Parathyroid adenoma (tissue), 2 donors: Measurements from ENCODE around the gene TACR2.
A peak's percentile ranks its signal among the peaks of the same experiment; 100 is the strongest.

Source experiments
- H2AFZ ChIP-seq: fragments of 300-600 bp; sonication (generic); one replicate; pipeline ENCODE4 v1.7.0; 2017; ENCODE audit warnings: antibody characterized with exemption, mild to moderate bottlenecking
- H3K27ac ChIP-seq: fragments of 300-600 bp; sonication (generic); one replicate; pipeline ENCODE4 v1.7.0; 2017
- H3K27me3 ChIP-seq: fragments of 300-600 bp; sonication (generic); one replicate; pipeline ENCODE4 v1.7.0; 2017; ENCODE audit warnings: low read length; ENCODE audit not compliant: control insufficient read depth, insufficient read depth
- H3K36me3 ChIP-seq: fragments of 300-600 bp; sonication (generic); one replicate; pipeline ENCODE4 v1.7.0; 2017; ENCODE audit warnings: low read length; ENCODE audit not compliant: control insufficient read depth, insufficient read depth
- H3K4me1 ChIP-seq: fragments of 300-600 bp; sonication (generic); one replicate; pipeline ENCODE4 v1.7.0; 2017; ENCODE audit warnings: control low read depth
- H3K4me2 ChIP-seq: fragments of 300-600 bp; sonication (generic); one replicate; pipeline ENCODE4 v1.7.0; 2017; ENCODE audit warnings: low read length
- H3K4me3 ChIP-seq: fragments of 300-600 bp; sonication (generic); one replicate; pipeline ENCODE4 v1.7.0; 2017; ENCODE audit warnings: low read depth, low read length
- H3K79me2 ChIP-seq: fragments of 300-600 bp; sonication (generic); one replicate; pipeline ENCODE4 v1.7.0; 2017; ENCODE audit warnings: control low read depth
- H3K9ac ChIP-seq: fragments of 300-600 bp; sonication (generic); one replicate; pipeline ENCODE4 v1.7.0; 2017; ENCODE audit warnings: mild to moderate bottlenecking
- H3K9me3 ChIP-seq: fragments of 300-600 bp; sonication (generic); one replicate; pipeline ENCODE4 v1.7.0; 2017; ENCODE audit warnings: low read length; ENCODE audit not compliant: control insufficient read depth
- TF ChIP-seq, protein P1 (sequence below): fragments of 300-600 bp; sonication (generic); IDR thresholded peaks from one replicate; pipeline ENCODE4 v1.7.0; 2017; ENCODE audit warnings: antibody characterized with exemption, mild to moderate bottlenecking
- donor health status: primary hyperparathyroidism.

Gene TACR2

DNA sequence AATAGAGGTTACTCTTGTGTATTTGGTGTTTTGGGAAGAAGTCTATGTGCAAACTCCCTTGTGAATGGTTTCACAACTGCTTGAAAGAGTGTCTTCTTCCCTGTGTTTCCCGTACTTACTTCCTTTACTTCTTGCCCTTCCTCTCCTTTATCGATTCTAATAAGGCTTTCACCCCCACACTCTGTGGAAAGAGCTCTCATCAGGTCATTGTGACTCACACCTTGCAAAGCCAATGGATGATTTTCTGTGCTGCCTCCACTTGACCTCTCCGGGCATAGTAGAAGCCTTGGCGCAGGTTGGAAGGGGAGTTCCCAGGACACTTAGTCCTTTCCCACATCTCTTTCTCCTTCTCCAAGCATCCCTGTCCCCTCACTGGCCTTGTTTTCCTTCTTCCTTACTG lies 28.3 kb upstream of the TACR2 start:
- Histone ChIP-seq H3K27me3 (no peaks in the 10 kb centered on the region), H3K79me2 (no peaks in the 10 kb centered on the region), H3K4me2 (no peak overlapping the region), H3K9ac (no peak overlapping the region), H3K27ac (no peak overlapping the region), H2AFZ (no peak overlapping the region), H3K9me3 (no peaks in the 10 kb centered on the region), H3K4me1 (peaks cover 2% of the 10 kb centered on the region), H3K36me3 (no peaks in the 10 kb centered on the region), H3K4me3 (no peak overlapping the region)
- TF ChIP-seq, protein P1, sequence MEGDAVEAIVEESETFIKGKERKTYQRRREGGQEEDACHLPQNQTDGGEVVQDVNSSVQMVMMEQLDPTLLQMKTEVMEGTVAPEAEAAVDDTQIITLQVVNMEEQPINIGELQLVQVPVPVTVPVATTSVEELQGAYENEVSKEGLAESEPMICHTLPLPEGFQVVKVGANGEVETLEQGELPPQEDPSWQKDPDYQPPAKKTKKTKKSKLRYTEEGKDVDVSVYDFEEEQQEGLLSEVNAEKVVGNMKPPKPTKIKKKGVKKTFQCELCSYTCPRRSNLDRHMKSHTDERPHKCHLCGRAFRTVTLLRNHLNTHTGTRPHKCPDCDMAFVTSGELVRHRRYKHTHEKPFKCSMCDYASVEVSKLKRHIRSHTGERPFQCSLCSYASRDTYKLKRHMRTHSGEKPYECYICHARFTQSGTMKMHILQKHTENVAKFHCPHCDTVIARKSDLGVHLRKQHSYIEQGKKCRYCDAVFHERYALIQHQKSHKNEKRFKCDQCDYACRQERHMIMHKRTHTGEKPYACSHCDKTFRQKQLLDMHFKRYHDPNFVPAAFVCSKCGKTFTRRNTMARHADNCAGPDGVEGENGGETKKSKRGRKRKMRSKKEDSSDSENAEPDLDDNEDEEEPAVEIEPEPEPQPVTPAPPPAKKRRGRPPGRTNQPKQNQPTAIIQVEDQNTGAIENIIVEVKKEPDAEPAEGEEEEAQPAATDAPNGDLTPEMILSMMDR: no peak

DNA sequence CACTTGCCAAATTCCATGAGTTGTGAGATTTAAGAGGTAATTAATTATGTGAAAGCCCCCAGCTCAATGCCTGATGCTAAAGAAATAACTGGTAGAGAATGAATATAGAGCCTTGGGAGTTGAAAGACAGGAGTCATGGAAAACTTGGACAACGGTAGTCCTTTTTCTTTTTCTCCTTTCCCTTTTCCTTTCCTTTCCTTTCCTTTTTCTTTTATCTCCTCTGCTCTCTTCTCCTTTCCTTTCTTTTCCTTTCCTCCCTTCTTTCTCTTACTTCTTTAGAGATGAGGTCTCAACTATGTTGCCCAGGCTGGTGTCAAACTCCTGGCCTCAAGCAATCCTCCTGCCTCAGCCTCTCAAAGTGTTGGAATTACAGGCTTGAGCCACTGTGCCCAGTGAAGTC lies 26.6 kb upstream of the TACR2 start:
- Histone ChIP-seq H3K4me2 (no peak overlapping the region), H3K9me3 (no peaks in the 10 kb centered on the region), H3K4me1 (peaks cover 6% of the 10 kb centered on the region), H3K27me3 (no peaks in the 10 kb centered on the region), H3K36me3 (no peaks in the 10 kb centered on the region), H3K79me2 (no peaks in the 10 kb centered on the region), H3K4me3 (no peak overlapping the region), H2AFZ (no peak overlapping the region), H3K9ac (no peak overlapping the region), H3K27ac (no peak overlapping the region)
- TF ChIP-seq, protein P1: no peak

DNA sequence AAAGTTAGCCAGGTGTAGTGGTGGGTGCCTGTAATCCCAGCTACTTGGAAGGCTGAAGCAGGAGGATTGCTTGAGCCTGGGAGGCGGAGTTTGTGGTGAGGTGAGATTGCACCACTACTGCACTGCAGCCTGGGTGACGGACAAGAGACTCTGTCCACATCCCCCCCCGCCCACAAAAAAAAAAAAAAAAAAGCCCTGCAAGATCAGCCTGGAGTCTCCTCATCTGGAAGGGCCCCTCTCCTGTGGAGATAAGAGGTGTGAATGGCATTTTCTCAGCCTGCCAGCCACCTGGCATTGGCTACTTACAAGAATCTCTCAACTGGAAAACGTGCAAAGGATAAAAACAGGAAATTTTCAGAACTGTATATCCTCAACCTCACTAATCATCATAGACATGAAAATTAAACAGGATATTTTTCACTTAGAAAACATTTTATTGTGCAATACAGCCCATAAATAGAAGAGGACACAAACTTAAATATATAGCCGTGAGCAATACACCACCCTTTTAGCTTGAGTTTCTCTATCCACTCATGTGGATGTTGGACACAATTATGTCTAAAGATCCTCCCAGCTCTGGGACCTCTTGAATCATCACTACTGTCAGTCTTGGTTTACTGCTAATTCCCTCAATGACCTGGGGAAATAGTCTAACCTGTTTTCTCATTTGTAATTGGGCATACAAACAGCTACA lies 23.2 kb upstream of the TACR2 start:
- no peaks in the 10 kb centered on the region for H3K9me3 ChIP-seq
- no peak overlapping the region for H3K4me3 ChIP-seq
- H3K4me2 ChIP-seq: no peak overlapping the region
- TF ChIP-seq, protein P1: no peak
- no peaks in the 10 kb centered on the region for H3K79me2 ChIP-seq
- H2AFZ ChIP-seq: peak overlapping the region; percentile 76
- no peaks in the 10 kb centered on the region for H3K36me3 ChIP-seq
- peaks cover 8% of the 10 kb centered on the region for H3K4me1 ChIP-seq
- no peak overlapping the region for H3K27ac ChIP-seq
- H3K9ac ChIP-seq: no peak overlapping the region
- H3K27me3 ChIP-seq: no peaks in the 10 kb centered on the region

DNA sequence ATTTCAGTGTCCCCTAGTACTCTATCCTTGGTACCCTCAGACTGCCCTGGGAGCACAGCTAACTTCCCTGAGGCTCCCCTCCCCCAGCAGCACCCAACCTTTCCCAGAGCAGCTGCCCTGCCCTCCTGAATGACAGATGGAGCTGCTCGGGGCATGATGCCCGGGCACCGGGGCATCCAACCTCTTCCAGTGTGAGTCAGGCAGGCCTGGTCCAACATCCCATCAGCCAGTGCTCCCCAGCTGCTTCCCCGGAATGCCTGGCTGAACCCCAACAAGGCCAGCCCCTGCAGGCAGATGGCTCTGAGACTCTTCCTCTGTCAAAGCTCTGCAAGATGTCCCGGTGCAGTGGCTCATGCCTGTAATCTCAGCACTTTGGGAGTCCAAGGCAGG lies 22.6 kb upstream of the TACR2 start:
- no peak overlapping the region for H3K9ac ChIP-seq
- TF ChIP-seq, protein P1: no peak
- no peak overlapping the region for H3K4me3 ChIP-seq
- peak overlapping the region; percentile 76 for H2AFZ ChIP-seq
- no peaks in the 10 kb centered on the region for H3K79me2 ChIP-seq
- no peak overlapping the region for H3K4me2 ChIP-seq
- no peaks in the 10 kb centered on the region for H3K9me3 ChIP-seq
- H3K27ac ChIP-seq: no peak overlapping the region
- no peaks in the 10 kb centered on the region for H3K36me3 ChIP-seq
- H3K27me3 ChIP-seq: no peaks in the 10 kb centered on the region
- H3K4me1 ChIP-seq: peaks cover 8% of the 10 kb centered on the region
